GM12873 (cell line): ENCODE results near the gene GTSE1.

Experiments
- CTCF ChIP-seq: IDR thresholded peaks from 2 replicates; pipeline ENCODE4 v1.5.1; 2012; ENCODE audit warnings: low read depth, mild to moderate bottlenecking, moderate library complexity, low read length, control low read depth; ENCODE audit not compliant: insufficient read depth; ENCODE audit errors: missing control alignments

Gene GTSE1

GRCh38 chr22:46303347-46303965 is 6.8 kb downstream of the GTSE1 start:
- TF ChIP-seq CTCF: no peak

GRCh38 chr22:46308283-46308988 is 11.8 kb downstream of the GTSE1 start:
- TF ChIP-seq CTCF: no peak

GRCh38 chr22:46309526-46310085 is 12.9 kb downstream of the GTSE1 start:
- TF ChIP-seq CTCF: no peak

- TF ChIP-seq CTCF: no peak
These were observed 15.4 kb downstream of the GTSE1 start for GRCh38 chr22:46312056-46312455.

GRCh38 chr22:46315976-46316375 is 19.3 kb downstream of the GTSE1 start:
- TF ChIP-seq CTCF: no peak

GRCh38 chr22:46317646-46318045 is 21.0 kb downstream of the GTSE1 start:
- no peak for TF ChIP-seq CTCF

- no peak for TF ChIP-seq CTCF
These were observed 21.9 kb downstream of the GTSE1 start for GRCh38 chr22:46318576-46318975.
